BLaER1 treated with 17β-estradiol and CSF1 and Interleukin-3, amounts not matched to agents 10 nM and 100 nM (cell line): ENCODE results near the gene MLYCD.

Experiments
- H3K27ac ChIP-seq, 11 experiments: shearing (Covaris generic); formaldehyde crosslinking; 2 replicates each; pipeline ENCODE4 v1.8.1; 2022
- H3K27me3 ChIP-seq, 11 experiments: shearing (Covaris generic); formaldehyde crosslinking; 2 replicates each; pipeline ENCODE4 v1.8.1; 2022
- H3K36me3 ChIP-seq, 11 experiments: shearing (Covaris generic); formaldehyde crosslinking; 2 replicates each; pipeline ENCODE4 v1.8.1; 2022
- H3K4me1 ChIP-seq, 10 experiments: shearing (Covaris generic); formaldehyde crosslinking; 2 replicates each; pipeline ENCODE4 v1.8.1; 2022
- H3K4me2 ChIP-seq, 11 experiments: shearing (Covaris generic); formaldehyde crosslinking; 2 replicates each; pipeline ENCODE4 v1.8.1; 2022
- H3K4me3 ChIP-seq, 10 experiments: shearing (Covaris generic); formaldehyde crosslinking; 2 replicates each; pipeline ENCODE4 v1.8.1; 2022
- H3K9ac ChIP-seq, 11 experiments: shearing (Covaris generic); formaldehyde crosslinking; 2 replicates each; pipeline ENCODE4 v1.8.1; 2022
- H3K9me3 ChIP-seq, 11 experiments: shearing (Covaris generic); formaldehyde crosslinking; replicated peaks in 1 of 11; 2 replicates each; pipeline ENCODE4 v1.8.1; 2022
- H4K20me1 ChIP-seq, 11 experiments: shearing (Covaris generic); formaldehyde crosslinking; 2 replicates each; pipeline ENCODE4 v1.8.1; 2022
- Cebpa-rat ChIP-seq, 11 experiments: shearing (Covaris generic); IDR thresholded peaks; 2 replicates each; pipeline ENCODE4 v1.8.1; 2022

MLYCD gene

GRCh38 chr16:83915081-83915480, 16.2 kb downstream of the MLYCD start:
- no peak for TF ChIP-seq Cebpa-rat (IDR thresholded peaks at IDR 0.05)
- no peaks in the 10 kb centered on the region; a peak in 1 of 22 replicates for H3K9me3 ChIP-seq
- H3K36me3 ChIP-seq = peaks cover 81 to 97% (median 92%) of the 10 kb centered on the region in 11 experiments

DNA sequence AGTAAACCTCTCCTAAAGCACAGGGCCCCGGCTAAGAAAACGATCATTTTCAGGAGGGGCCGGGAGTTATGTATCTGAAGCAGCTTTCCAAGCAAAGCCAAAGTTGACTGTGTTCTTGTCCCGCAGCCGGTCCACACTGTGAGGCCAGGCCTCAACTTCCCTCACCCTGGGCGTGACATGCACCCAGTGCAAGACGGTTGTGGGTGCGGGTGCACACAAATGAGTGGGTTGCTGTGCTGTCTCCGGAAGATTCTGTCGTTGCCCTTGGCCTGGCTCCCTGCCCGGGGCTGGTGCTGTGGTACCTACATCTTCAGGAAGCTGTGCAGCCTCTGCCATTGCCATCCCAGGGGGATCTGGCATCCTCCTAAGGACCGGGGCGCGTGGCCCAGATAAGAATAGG, 16.6 kb downstream of the MLYCD start:
- no peak for TF ChIP-seq Cebpa-rat (IDR thresholded peaks at IDR 0.05)
- Histone ChIP-seq H3K4me2 (peak overlapping the region in 5 of 11 experiments; percentile 29 to 44 (median 42); a peak in 11 of 22 replicates), H4K20me1 (peaks cover 0 to 56% (median 20%) of the 10 kb centered on the region in 11 experiments; a peak in 13 of 22 replicates), H3K36me3 (peaks cover 80 to 97% (median 91%) of the 10 kb centered on the region in 11 experiments), H3K4me3 (no peak overlapping the region), H3K9ac (peak overlapping the region in 1 of 11 experiments; percentile 25; a peak in 1 of 22 replicates), H3K4me1 (peaks cover 0 to 17% (median 10%) of the 10 kb centered on the region in 10 experiments; a peak in 13 of 20 replicates), H3K27ac (no peak overlapping the region), H3K27me3 (no peaks in the 10 kb centered on the region), H3K9me3 (no peaks in the 10 kb centered on the region; a peak in 1 of 22 replicates)

More at GRCh38 chr16:83915081-83915480, 16.2 kb downstream of the MLYCD start:
- Histone ChIP-seq H3K4me3 (no peak overlapping the region), H3K4me2 (peak overlapping the region in 5 of 11 experiments; percentile 29 to 44 (median 42); a peak in 9 of 22 replicates), H3K27me3 (no peaks in the 10 kb centered on the region), H3K27ac (no peak overlapping the region), H4K20me1 (peaks cover 0 to 52% (median 20%) of the 10 kb centered on the region in 11 experiments; a peak in 13 of 22 replicates), H3K4me1 (peaks cover 0 to 17% (median 10%) of the 10 kb centered on the region in 10 experiments; a peak in 13 of 20 replicates), H3K9ac (peak overlapping the region in 1 of 11 experiments; percentile 25; a peak in 1 of 22 replicates)

- peaks cover 0 to 53% (median 20%) of the 10 kb centered on the region in 11 experiments; a peak in 14 of 22 replicates for H4K20me1 ChIP-seq
- H3K9ac ChIP-seq = no peak overlapping the region
- TF ChIP-seq Cebpa-rat (IDR thresholded peaks at IDR 0.05) = no peak
- no peak overlapping the region for H3K4me3 ChIP-seq
- no peak overlapping the region for H3K4me2 ChIP-seq
- H3K36me3 ChIP-seq = peaks cover 62 to 81% (median 74%) of the 10 kb centered on the region in 11 experiments
- no peak overlapping the region for H3K27ac ChIP-seq
- peaks cover 0 to 17% (median 10%) of the 10 kb centered on the region in 10 experiments; a peak in 13 of 20 replicates for H3K4me1 ChIP-seq
- H3K9me3 ChIP-seq = no peaks in the 10 kb centered on the region; a peak in 1 of 22 replicates
- H3K27me3 ChIP-seq = no peaks in the 10 kb centered on the region
These were observed 18.5 kb downstream of the MLYCD start for GRCh38 chr16:83917152-83918120.

DNA sequence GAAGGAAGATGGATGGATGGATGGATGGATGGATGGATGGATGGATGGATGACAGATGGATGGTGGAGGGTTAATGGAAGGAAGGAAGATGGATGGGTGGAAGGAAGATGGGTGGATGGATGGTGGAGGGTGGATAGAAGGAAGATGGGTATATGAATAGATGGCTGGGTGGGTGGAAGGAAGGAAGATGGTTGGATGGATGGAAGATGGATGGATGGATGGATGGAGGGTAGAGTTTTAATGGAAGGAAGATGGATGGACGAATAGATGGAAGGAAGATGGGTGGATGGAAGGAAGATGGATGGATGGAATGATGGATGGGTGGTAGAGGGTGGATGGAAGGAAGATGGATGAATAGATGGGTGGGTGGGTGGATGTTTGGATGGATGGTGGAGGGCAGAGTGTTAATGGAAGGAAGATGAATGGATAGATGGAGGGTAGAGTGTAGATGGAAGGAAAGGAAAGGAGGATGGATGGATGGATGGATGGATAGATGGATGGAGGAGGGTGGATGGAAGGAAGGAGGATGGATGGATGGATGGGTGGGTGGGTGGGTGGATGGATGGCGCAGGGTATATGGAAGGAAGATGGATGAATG, 22.1 kb downstream of the MLYCD start:
- peaks cover 0 to 63% (median 4%) of the 10 kb centered on the region in 11 experiments; a peak in 12 of 22 replicates for H4K20me1 ChIP-seq
- H3K27me3 ChIP-seq = no peaks in the 10 kb centered on the region
- no peaks in the 10 kb centered on the region; a peak in 1 of 22 replicates for H3K9me3 ChIP-seq
- H3K4me2 ChIP-seq = no peak overlapping the region
- H3K4me3 ChIP-seq = no peak overlapping the region
- H3K4me1 ChIP-seq = peaks cover 0 to 1% (median 0%) of the 10 kb centered on the region in 10 experiments; a peak in 3 of 20 replicates
- no peak overlapping the region for H3K9ac ChIP-seq
- H3K36me3 ChIP-seq = peaks cover 33 to 56% (median 38%) of the 10 kb centered on the region in 11 experiments
- no peak for TF ChIP-seq Cebpa-rat (IDR thresholded peaks at IDR 0.05)
- H3K27ac ChIP-seq = no peak overlapping the region

- Histone ChIP-seq H3K27me3 (no peaks in the 10 kb centered on the region), H3K27ac (no peak overlapping the region), H3K4me2 (no peak overlapping the region), H4K20me1 (peaks cover 0 to 60% (median 5%) of the 10 kb centered on the region in 11 experiments; a peak in 9 of 22 replicates), H3K9me3 (no peaks in the 10 kb centered on the region), H3K4me3 (no peak overlapping the region), H3K4me1 (peaks cover 0 to 5% (median 0%) of the 10 kb centered on the region in 10 experiments; a peak in 1 of 20 replicates), H3K9ac (no peak overlapping the region), H3K36me3 (peaks cover 12 to 32% (median 16%) of the 10 kb centered on the region in 11 experiments)
- TF ChIP-seq Cebpa-rat (IDR thresholded peaks at IDR 0.05) = no peak
These were observed 24.9 kb downstream of the MLYCD start for GRCh38 chr16:83923581-83924365.

GRCh38 chr16:83924686-83925085, 25.8 kb downstream of the MLYCD start:
- H3K36me3 ChIP-seq = peaks cover 3 to 23% (median 7%) of the 10 kb centered on the region in 11 experiments; a peak in 19 of 22 replicates
- H3K4me1 ChIP-seq = peaks cover 0 to 5% (median 0%) of the 10 kb centered on the region in 10 experiments; a peak in 1 of 20 replicates
- H3K9me3 ChIP-seq = no peaks in the 10 kb centered on the region
- no peak overlapping the region for H3K27ac ChIP-seq
- H3K9ac ChIP-seq = no peak overlapping the region
- H3K4me3 ChIP-seq = no peak overlapping the region
- H4K20me1 ChIP-seq = peaks cover 0 to 57% (median 5%) of the 10 kb centered on the region in 11 experiments; a peak in 9 of 22 replicates
- H3K4me2 ChIP-seq = no peak overlapping the region
- H3K27me3 ChIP-seq = no peaks in the 10 kb centered on the region
- no peak for TF ChIP-seq Cebpa-rat (IDR thresholded peaks at IDR 0.05)

- H3K4me2 ChIP-seq = no peak overlapping the region
- peaks cover 0 to 53% (median under 1%) of the 10 kb centered on the region in 11 experiments; a peak in 9 of 22 replicates for H4K20me1 ChIP-seq
- no peaks in the 10 kb centered on the region for H3K27me3 ChIP-seq
- peaks cover 0 to 5% (median 0%) of the 10 kb centered on the region in 10 experiments; a peak in 1 of 20 replicates for H3K4me1 ChIP-seq
- H3K27ac ChIP-seq = no peak overlapping the region
- TF ChIP-seq Cebpa-rat (IDR thresholded peaks at IDR 0.05) = no peak
- no peaks in the 10 kb centered on the region for H3K9me3 ChIP-seq
- peaks cover 0 to 16% (median 2%) of the 10 kb centered on the region in 11 experiments; a peak in 7 of 22 replicates for H3K36me3 ChIP-seq
- no peak overlapping the region for H3K9ac ChIP-seq
- no peak overlapping the region for H3K4me3 ChIP-seq
These were observed 26.4 kb downstream of the MLYCD start for GRCh38 chr16:83925095-83925905.
